Stimulated activated CD8-positive, alpha-beta memory T cell treated with anti-CD3 and anti-CD28 coated beads, Interleukin-4, amount 100 ng/mL, for 4 hours (primary cell): Measurements from ENCODE around the gene TRANK1.

Experiments used
- DNase-seq, 2 donors: peaks; one replicate each; pipeline ENCODE4 v3.0.0-alpha.2; 2020; ENCODE audit warnings: low read depth in 2 of 2, low spot score in 1 of 2

Gene TRANK1

GRCh38 chr3:36852071-36852470, 92.8 kb downstream of the TRANK1 start:
- DNase-seq = no peak

GRCh38 chr3:36850743-36851142, 94.1 kb downstream of the TRANK1 start:
- DNase-seq = no peak

DNA sequence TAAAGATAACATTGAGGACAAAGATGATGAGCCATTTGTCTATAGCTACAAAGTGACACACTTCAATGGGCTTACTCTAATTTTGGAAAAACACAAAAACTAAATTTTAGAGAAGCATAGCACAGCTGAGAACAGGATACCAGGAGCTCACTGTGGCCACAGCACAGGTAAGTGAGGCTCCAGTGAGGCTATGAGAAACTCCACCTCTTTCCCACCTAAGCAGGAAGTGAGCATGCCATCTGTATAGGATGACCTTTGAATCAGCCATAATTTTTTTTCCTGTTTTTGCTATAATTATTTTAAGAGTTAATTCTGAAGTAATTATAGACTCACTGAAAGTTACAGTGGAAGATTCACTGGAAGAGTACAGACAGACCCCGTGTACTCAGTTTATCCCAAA, 98.4 kb downstream of the TRANK1 start:
- DNase-seq = no peak

DNA sequence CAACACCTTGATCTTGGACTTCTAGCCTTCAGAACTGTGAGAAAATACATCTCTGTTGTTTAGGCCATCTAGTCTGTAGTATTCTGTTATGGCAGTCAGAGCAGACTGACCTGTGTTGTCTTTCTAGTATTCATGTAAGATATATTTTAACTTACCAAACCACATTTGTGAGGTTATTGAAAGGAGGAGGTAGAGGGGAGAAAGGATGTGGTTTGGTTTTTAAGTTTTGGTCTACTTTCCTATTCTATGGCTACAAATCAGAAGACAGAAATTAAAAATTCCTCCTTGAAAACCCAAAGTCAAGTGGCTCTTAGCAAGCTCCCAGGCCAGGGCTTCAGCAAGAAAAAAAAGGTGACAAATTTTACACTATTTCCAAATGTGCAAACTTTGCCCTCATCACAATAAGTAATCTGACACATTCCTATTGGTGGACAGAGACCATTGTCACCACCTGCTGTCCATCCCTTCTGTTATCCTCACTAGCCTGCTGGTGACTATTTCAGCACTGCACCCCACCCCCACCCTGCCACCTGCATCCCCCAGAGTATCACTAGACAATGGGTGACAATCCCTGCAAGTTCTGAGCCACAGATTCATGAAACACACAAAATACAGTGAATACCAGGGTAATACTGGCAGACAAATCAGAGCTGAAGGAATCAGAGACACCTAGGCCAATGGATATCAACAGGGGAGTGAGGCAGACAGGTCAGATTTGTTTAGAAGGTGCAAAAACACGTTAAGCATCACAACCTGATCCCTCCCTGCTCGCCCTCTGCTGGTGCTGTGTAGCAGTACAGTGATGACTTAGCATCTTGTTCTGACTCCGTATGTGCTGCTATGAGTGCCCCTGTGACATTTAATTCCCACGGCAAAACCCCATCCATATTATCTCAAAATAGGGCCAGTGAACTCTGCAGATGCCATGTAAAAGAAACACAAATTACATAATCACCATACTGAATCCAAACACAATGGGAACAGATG, 101.5 kb downstream of the TRANK1 start:
- DNase-seq = peak in 1 of 2 donors; percentile 16

GRCh38 chr3:36842275-36842674, 102.6 kb downstream of the TRANK1 start:
- no peak for DNase-seq

DNA sequence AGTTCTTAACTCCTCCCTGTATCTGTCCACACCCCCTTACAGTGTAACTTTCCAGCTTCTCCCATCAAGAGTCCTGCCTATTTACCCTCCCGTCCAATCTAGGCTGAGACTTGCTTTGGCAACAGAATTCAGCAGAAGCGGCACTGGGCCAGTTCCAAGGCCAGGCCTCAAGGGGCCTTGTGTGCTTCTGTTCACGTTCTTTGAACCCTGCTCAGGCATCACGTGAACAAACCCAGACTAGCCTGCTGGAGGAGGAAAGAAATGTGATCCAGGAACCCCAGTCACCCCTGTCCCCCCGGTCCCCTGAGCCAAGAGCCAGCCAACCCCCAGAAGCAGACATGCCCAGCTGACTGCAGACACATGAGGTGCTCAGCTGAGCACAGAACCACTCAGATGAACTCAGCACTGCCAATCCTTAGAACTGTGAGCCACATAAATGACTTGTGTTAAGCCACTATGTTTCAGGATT, 104.4 kb downstream of the TRANK1 start:
- DNase-seq = no peak

- DNase-seq = no peak
Observed at GRCh38 chr3:36837089-36837488, 107.8 kb downstream of the TRANK1 start.

- DNase-seq = no peak
Observed at GRCh38 chr3:36833160-36833814, 111.6 kb downstream of the TRANK1 start.

DNA sequence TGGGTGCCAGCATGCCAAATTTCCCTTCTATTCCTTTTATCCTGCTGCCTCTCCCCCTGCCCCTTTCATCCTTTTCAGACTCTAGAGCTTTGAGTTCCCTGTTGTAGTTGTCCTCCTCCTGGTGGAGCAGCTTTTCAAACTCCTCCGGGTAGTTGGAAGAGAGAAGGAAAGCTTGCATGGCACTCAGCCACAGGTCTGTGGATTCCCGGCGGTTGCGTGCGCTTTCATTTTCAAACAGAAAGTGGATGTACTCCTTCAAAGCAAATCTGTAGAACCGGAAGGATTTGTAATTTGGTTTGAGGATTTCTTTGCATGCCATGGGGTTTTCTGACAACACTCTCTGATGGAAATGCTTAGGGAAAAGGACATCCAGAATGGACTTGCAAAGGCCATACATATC, 112.4 kb downstream of the TRANK1 start:
- no peak for DNase-seq

DNA sequence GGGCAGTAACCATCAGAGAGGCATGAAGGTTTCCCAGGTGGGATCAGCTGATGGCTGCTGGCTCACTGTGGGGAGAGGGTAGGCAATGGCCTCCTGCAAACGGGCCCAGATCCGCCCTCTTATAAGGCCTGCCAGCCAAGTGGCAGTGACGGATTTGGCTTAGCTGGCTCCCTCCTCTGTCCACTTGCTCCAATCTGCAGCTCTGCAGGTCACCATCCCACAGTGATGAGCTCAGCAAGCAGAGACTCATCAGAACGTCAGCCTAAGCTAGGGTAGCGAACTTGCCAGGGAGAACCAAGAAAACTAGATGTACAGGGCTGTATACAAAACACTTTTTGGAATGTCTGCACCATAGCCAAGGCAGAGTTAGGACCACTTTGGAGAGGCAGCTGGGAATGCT, 117.7 kb downstream of the TRANK1 start:
- DNase-seq = no peak

DNA sequence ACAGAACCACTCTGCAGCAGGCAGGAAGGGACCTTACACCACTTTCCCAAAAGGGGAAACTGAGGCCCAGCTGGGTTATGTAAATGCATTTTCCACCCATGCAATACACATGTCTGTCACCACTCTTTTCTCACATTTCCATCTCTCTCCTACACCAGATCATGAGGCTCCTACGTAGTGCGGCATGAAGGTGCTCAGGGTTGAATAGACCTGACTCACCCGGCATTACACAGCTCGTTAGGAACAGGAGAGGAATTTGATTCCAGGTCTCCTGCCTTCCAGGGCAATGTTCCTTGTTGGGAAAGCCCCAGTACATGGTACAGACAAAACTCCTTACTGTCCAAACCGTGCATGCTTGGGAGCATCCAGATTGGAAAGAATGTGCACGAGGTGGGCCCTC, 118.6 kb downstream of the TRANK1 start:
- no peak for DNase-seq

DNA sequence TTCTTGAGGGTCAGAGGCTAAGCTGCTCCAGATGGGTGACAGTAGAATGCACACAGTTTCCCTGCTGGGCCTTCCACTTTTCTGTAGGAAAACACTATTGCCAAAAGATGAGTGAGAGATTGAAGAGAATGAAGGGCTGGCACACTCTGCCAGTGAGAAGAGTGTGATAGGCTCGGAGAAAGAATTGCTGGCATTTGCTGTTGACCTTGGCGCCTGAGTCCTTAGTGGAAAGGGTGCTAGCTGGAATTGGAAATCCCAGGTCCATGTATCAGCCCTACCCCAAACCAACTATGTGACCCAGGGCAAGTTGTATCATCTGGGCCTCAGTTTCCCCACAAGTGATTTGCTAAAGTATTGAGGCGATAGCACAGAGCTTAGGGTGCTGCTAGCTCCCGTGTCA, 120.4 kb downstream of the TRANK1 start:
- DNase-seq = no peak

DNA sequence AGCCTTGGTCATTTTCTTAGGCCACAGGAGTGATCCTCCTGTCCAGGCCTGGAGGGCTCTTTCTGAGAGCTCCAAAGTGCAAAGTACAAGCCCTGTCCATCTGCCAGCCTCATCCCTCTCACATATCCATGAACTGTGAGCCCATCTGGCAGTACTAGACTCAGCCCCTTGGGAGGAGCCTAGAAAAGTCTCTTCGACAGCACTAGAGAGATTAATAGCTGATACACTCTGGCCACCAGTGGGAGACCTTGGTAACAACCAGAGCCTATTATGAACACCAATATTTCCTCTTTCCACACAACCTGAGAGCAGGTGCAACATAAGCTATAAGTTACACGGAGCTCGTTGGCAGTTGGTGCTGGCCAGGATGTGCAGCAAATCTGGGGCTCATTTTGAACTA, 121.0 kb downstream of the TRANK1 start:
- no peak for DNase-seq

DNA sequence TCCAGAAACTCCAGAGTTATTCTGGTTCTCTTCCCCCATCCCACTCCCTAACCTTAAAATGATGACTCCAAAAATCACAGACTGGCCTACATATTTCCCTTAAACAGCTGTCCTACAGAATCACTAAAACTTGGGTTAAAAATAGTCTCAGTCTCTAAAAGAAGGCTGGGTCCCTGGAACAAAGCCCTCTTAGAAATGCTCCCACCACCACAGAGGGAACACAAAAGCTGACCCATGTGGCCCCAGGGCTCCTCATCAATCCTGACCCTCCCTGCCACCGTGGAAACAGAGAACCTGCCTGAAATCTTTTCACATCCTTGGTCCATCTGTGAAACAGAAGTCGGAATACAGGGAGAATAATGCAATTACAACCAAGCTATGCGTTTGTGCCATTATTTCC, 124.8 kb downstream of the TRANK1 start:
- DNase-seq = no peak

GRCh38 chr3:36817806-36818533, 126.9 kb downstream of the TRANK1 start:
- no peak for DNase-seq

GRCh38 chr3:36815375-36815774, 129.5 kb downstream of the TRANK1 start:
- no peak for DNase-seq

GRCh38 chr3:36814776-36815175, 130.1 kb downstream of the TRANK1 start:
- DNase-seq = no peak

GRCh38 chr3:36814066-36814717, 130.7 kb downstream of the TRANK1 start:
- no peak for DNase-seq

GRCh38 chr3:36813305-36813704, 131.5 kb downstream of the TRANK1 start:
- no peak for DNase-seq

- DNase-seq = no peak
Observed at GRCh38 chr3:36812240-36812639, 132.6 kb downstream of the TRANK1 start.

DNA sequence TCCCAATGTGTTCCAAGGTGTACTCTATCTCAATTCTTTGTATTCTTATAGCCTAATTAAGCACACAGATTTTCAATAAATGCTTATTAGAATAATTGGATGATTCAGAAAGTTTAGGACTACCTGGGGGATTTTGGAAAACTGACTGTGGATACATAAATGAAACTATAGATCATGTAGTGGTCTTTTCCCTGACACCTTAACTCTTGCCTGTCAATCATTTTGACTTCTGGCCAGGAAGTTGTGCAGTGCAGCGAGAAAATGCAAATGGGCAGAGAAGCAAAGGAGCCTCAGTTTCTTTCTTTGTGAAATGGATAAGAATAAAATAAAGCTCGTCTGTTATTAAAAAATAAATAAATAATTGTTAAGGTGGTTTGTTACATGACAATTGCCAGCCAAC, 133.1 kb downstream of the TRANK1 start:
- DNase-seq = no peak
